K562 (cell line): ENCODE measurements around the gene GRID2IP. TPM values are rescaled to one million over a fixed set of nuclear protein-coding genes. Genes with fewer than 3 reads are reported as not detected.

Source experiments
- ATAC-seq: fragments of 200-7000 bp; cut with Tn5 transposase; 3 replicates; pipeline ENCODE4 v1.9.1; 2020; ENCODE audit warnings: moderate library complexity
- BruUV-seq: library from RNA; stranded (reverse); fragments of 400-500 nt; replicated peaks from 2 replicates; lab custom pipeline; 2021; lab: Mats Ljungman, UMichigan
- CTCF ChIA-PET: fragments of 300-600 bp; formaldehyde crosslinking; extraction: SDS; loops from one replicate; lab custom pipeline; 2021; ENCODE audit warnings: low intra/inter-chr PET ratio; lab: Yijun Ruan, JAX
- POLR2A ChIA-PET: fragments of 300-600, 350-650 bp; sonication (Branson Sonifier 250); formaldehyde crosslinking; extraction: SDS; loops from one replicate; lab custom pipeline; 2021; ENCODE audit warnings: antibody characterized with exemption, inconsistent platforms; lab: Yijun Ruan, JAX
- DNase-seq, 4 experiments: peaks; one replicate each; pipeline versions ENCODE4 v3.0.0 to v3.0.0-alpha.2; 2011 to 2018; ENCODE audit warnings: low spot score in 3 of 4, mixed read lengths in 3 of 4; ENCODE audit errors: extremely low read depth in 1 of 4
- FAIRE-seq: peaks from 2 replicates; lab custom pipeline; 2011; peaks lifted over from hg19 to GRCh38; lab: Jason Lieb, UNC
- H2AFZ ChIP-seq: 2 replicates; pipeline ENCODE4 v1.6.0; 2011; ENCODE audit warnings: low read depth, low read length, control low read depth, inconsistent platforms
- H3K27ac ChIP-seq: fragments of 200-600 bp; 3 replicates; pipeline ENCODE4 v1.8.0; 2011; ENCODE audit warnings: low read depth, mild to moderate bottlenecking, control low read depth, inconsistent platforms, low read length, moderate library complexity, mixed read lengths; ENCODE audit errors: extremely low read depth
- H3K27me3 ChIP-seq, 2 experiments: fragments of 300-600 bp in 1 of 2; 2 replicates in 1 of 2; 3 replicates in 1 of 2; pipeline versions ENCODE4 v1.6.0 to v1.8.0; 2011; ENCODE audit warnings: inconsistent platforms in 2 of 2, low read length in 2 of 2, mild to moderate bottlenecking in 1 of 2, mixed read lengths in 1 of 2, moderate library complexity in 1 of 2; ENCODE audit not compliant: control insufficient read depth in 2 of 2, insufficient read depth in 2 of 2
- H3K36me3 ChIP-seq: fragments of 300-600 bp; 3 replicates; pipeline ENCODE4 v1.8.0; 2011; ENCODE audit warnings: mild to moderate bottlenecking, low read length, inconsistent platforms; ENCODE audit not compliant: control insufficient read depth, insufficient read depth
- H3K4me1 ChIP-seq, 2 experiments: fragments of 200-600 bp in 1 of 2; replicated peaks in 1 of 2; 2 replicates in 1 of 2; 3 replicates in 1 of 2; pipeline versions ENCODE4 v1.5.1 to v1.8.0; 2011; ENCODE audit warnings: inconsistent platforms in 2 of 2, low read length in 2 of 2, mild to moderate bottlenecking in 1 of 2, mixed read lengths in 1 of 2, moderate library complexity in 1 of 2; ENCODE audit not compliant: control insufficient read depth in 2 of 2, insufficient read depth in 2 of 2
- H3K4me2 ChIP-seq: 2 replicates; pipeline ENCODE4 v1.6.1; 2011; ENCODE audit warnings: low read length, control low read depth, inconsistent platforms, mixed read lengths; ENCODE audit not compliant: insufficient read depth
- H3K4me3 ChIP-seq: fragments of 200-600 bp; sonication (generic), shearing (Covaris generic); 2 replicates; pipeline ENCODE4 v1.5.1; 2016; ENCODE audit warnings: control low read depth, inconsistent platforms
- H3K79me2 ChIP-seq: fragments of 200-600 bp; 3 replicates; pipeline ENCODE4 v1.8.0; 2011; ENCODE audit warnings: low read length, inconsistent platforms; ENCODE audit not compliant: control insufficient read depth, insufficient read depth
- H3K9ac ChIP-seq, 2 experiments: 2 replicates each; pipeline versions ENCODE4 v1.6.0 to v1.6.1; 2011; ENCODE audit warnings: low read depth in 2 of 2, low read length in 2 of 2, control low read depth in 1 of 2, inconsistent platforms in 1 of 2, mild to moderate bottlenecking in 1 of 2, mixed read lengths in 1 of 2; ENCODE audit not compliant: insufficient read depth in 1 of 2
- H3K9me1 ChIP-seq: one replicate; pipeline ENCODE4 v1.6.0; 2011; ENCODE audit warnings: inconsistent platforms, mild to moderate bottlenecking, low read length, moderate library complexity; ENCODE audit not compliant: control insufficient read depth, insufficient read depth
- H3K9me3 ChIP-seq: replicated peaks from 2 replicates; pipeline ENCODE4 v1.5.1; 2011; ENCODE audit warnings: low read depth, low read length, inconsistent platforms; ENCODE audit not compliant: control insufficient read depth, insufficient read depth
- H4K20me1 ChIP-seq: replicated peaks from 2 replicates; pipeline ENCODE4 v1.6.1; 2011; ENCODE audit warnings: low read length, inconsistent platforms, mixed read lengths; ENCODE audit not compliant: control insufficient read depth, insufficient read depth
- CBFA2T3 ChIP-seq: fragments of 450-650 bp; IDR thresholded peaks from 2 replicates; pipeline ENCODE4 v1.6.1; 2017
- ETS2 ChIP-seq: IDR thresholded peaks from 2 replicates; pipeline ENCODE4 v1.6.1; 2016; ENCODE audit warnings: borderline replicate concordance, missing genetic modification characterization, mild to moderate bottlenecking, moderate library complexity, missing compliant biosample characterization; ENCODE audit not compliant: poor library complexity, severe bottlenecking
- HCFC1 ChIP-seq: IDR thresholded peaks from 2 replicates; pipeline ENCODE4 v1.6.1; 2012; ENCODE audit warnings: low read depth, low read length, improper control_type of control experiment
- ILF3 ChIP-seq: fragments of 450-650 bp; IDR thresholded peaks from 2 replicates; pipeline ENCODE4 v1.6.1; 2018; ENCODE audit warnings: antibody characterized with exemption, mild to moderate bottlenecking, moderate library complexity, borderline replicate concordance
- ILK ChIP-seq: fragments of 450-650 bp; IDR thresholded peaks from 2 replicates; pipeline ENCODE4 v1.6.1; 2016; ENCODE audit warnings: missing genetic modification characterization, low read depth, mild to moderate bottlenecking, missing compliant biosample characterization, moderate library complexity, borderline replicate concordance
- MYC ChIP-seq, 2 experiments: fragments of 250-450 bp in 1 of 2; sonication (Bioruptor Pico) in 1 of 2; IDR thresholded peaks; 2 replicates each; pipeline versions ENCODE4 v1.5.1 to v1.6.1; 2012 to 2021; ENCODE audit warnings: low read depth in 2 of 2, borderline replicate concordance in 1 of 2, improper control_type of control experiment in 1 of 2, low read length in 1 of 2, mild to moderate bottlenecking in 1 of 2, moderate library complexity in 1 of 2
- RBBP5 ChIP-seq: fragments of 200-600 bp; sonication (generic); IDR thresholded peaks from 2 replicates; pipeline ENCODE4 v1.6.1; 2012; ENCODE audit warnings: borderline replicate concordance, mild to moderate bottlenecking, low read length, control low read depth, inconsistent platforms; ENCODE audit not compliant: insufficient read depth, poor library complexity, severe bottlenecking
- RBM14 ChIP-seq: fragments of 200-400 bp; formaldehyde crosslinking; IDR thresholded peaks from 2 replicates; pipeline ENCODE4 v1.6.1; 2018; ENCODE audit warnings: low read depth, mild to moderate bottlenecking, low read length, moderate library complexity, borderline replicate concordance; ENCODE audit not compliant: insufficient read depth
- RFX1 ChIP-seq: fragments of 450-650 bp; IDR thresholded peaks from 2 replicates; pipeline ENCODE4 v1.6.1; 2016; ENCODE audit warnings: mild to moderate bottlenecking, moderate library complexity
- SRSF3 ChIP-seq: fragments of 200-400 bp; formaldehyde crosslinking; IDR thresholded peaks from 2 replicates; pipeline ENCODE4 v1.6.1; 2016; ENCODE audit warnings: mild to moderate bottlenecking, low read length, moderate library complexity; ENCODE audit not compliant: insufficient read depth
- STAG1 ChIP-seq: sonication (generic); formaldehyde crosslinking; IDR thresholded peaks from 2 replicates; pipeline ENCODE4 v1.5.0; 2020; ENCODE audit warnings: missing genetic modification reagents, borderline replicate concordance
- ZBTB12 ChIP-seq: fragments of 250-450 bp; sonication (Bioruptor Pico); IDR thresholded peaks from 2 replicates; pipeline ENCODE4 v1.4.0; 2020
- WGBS: fragments of 100-300 bp; shearing (Covaris generic); methylation state at CpG from one replicate; pipeline ENCODE4 v1.1.6; 2016; ENCODE audit warnings: low coverage, mixed read lengths; ENCODE audit not compliant: insufficient coverage; ENCODE audit errors: missing lambda C conversion rate; 5-methylcytosine and 5-hydroxymethylcytosine counted together
- in situ Hi-C: fragments of 300-500 bp; cut with MboI; formaldehyde crosslinking; loops from 4 replicates; pipeline ENCODE4 v1.15.0; 2018; ENCODE audit warnings: inconsistent platforms, mixed read lengths
- intact Hi-C: fragments of 100-400 bp; cut with micrococcal nuclease; formaldehyde crosslinking; loops from 2 replicates; pipeline ENCODE4 v1.14.2; 2022
- polyA plus RNA-seq, 8 experiments: library from polyadenylated mRNA; depleted of rRNA in 4 of 8; stranded (reverse) in 5 of 8; unstranded in 3 of 8; fragments of >200 nt; fragmentation: Nextera tagmentation in 2 of 8; fragmentation: Illumina TruSeq in 1 of 8; extraction: Ambion mirVana in 2 of 8; extraction: Trizol in 1 of 8; gene quantifications; 2 replicates each; pipeline versions ENCODE4 v1.2.1 to v1.2.3, GENCODE V29; 2011 to 2014; ENCODE audit warnings: inconsistent platforms in 1 of 8, missing spikeins in 1 of 8
- total RNA-seq, 7 experiments: library from RNA; depleted of rRNA in 6 of 7; stranded (reverse); fragments of >200 nt in 6 of 7; fragmentation: Illumina TruSeq in 2 of 7; extraction: Trizol in 2 of 7; gene quantifications; 2 replicates each; pipeline versions ENCODE4 v1.2.1 to v1.2.3, GENCODE V29; 2011 to 2021; ENCODE audit warnings: low replicate concordance in 1 of 7
- TF ChIP-seq, protein P1 (sequence below): conservative IDR thresholded peaks from 2 replicates; pipeline ENCODE4 v1.6.1; 2011; ENCODE audit warnings: low read depth, mild to moderate bottlenecking, low read length; ENCODE audit not compliant: control insufficient read depth
- TF ChIP-seq, protein P2 (sequence below): fragments of 450-650 bp; IDR thresholded peaks from 2 replicates; pipeline ENCODE4 v1.7.0; 2016; ENCODE audit warnings: borderline replicate concordance

GRID2IP gene
- total and polyA plus RNA-seq, 9 of the 15 experiments (the other 6 are each of a cell fraction or from before 2014, with no cell fraction given): not detected

DNA sequence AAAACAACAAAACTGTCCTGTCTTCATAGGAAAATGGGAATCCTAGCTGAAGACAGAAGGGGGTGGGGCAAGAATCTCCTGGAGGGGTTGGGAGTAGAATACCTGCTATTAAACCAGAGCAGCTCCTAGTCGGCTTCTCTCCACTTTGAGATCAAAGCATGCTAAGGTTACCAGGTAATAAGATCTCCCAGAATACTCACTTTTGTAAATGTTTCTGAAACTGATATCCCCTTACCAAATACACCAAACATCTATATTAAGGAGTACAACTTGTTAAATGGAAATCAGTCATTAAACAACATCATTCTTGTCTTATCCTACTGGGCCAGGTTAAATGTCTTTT is 74.0 kb downstream of the GRID2IP start:
- ChIA-PET POLR2A (interaction anchor here (0.5 to 4.2 kb wide), 5 partner anchors 11 to 86 kb away, joined by 3 to 16 read pairs (median 3); no protein-coding TSS in a partner anchor), CTCF (no interaction called here)
- peaks cover 88% of the 10 kb centered on the region for H3K36me3 ChIP-seq
- H3K4me3 ChIP-seq: no peak overlapping the region
- no peak overlapping the region for H3K27ac ChIP-seq
- no peak overlapping the region for H3K4me2 ChIP-seq
- H2AFZ ChIP-seq: no peak overlapping the region
- FAIRE-seq (no peak), DNase-seq (no peak), ATAC-seq (no peak)
- H3K4me1 ChIP-seq: peaks cover 3 to 11% of the 10 kb centered on the region in 2 experiments; a peak in 4 of 5 replicates
- 86% methylated on average over 1 of the region's 1 CpG for WGBS
- H3K9me3 ChIP-seq: no peaks in the 10 kb centered on the region
- H3K9me1 ChIP-seq: peaks cover 10% of the 10 kb centered on the region
- peak overlapping the region in 1 of 2 experiments; percentile 54; a peak in 1 of 4 replicates for H3K9ac ChIP-seq
- peaks cover 64% of the 10 kb centered on the region for H4K20me1 ChIP-seq
- in situ Hi-C loops: no loop called here
- no TSS peak for BruUV-seq
- H3K27me3 ChIP-seq: no peaks in the 10 kb centered on the region
- H3K79me2 ChIP-seq: peaks cover 95% of the 10 kb centered on the region
- intact Hi-C loops: no loop called here
- TF ChIP-seq CBFA2T3: no peak
- no peak for TF ChIP-seq RFX1
- TF ChIP-seq, protein P1, sequence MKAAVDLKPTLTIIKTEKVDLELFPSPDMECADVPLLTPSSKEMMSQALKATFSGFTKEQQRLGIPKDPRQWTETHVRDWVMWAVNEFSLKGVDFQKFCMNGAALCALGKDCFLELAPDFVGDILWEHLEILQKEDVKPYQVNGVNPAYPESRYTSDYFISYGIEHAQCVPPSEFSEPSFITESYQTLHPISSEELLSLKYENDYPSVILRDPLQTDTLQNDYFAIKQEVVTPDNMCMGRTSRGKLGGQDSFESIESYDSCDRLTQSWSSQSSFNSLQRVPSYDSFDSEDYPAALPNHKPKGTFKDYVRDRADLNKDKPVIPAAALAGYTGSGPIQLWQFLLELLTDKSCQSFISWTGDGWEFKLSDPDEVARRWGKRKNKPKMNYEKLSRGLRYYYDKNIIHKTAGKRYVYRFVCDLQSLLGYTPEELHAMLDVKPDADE: no peak
- TF ChIP-seq ILK: no peak
- TF ChIP-seq RBBP5: no peak
- no peak for TF ChIP-seq ETS2
- TF ChIP-seq MYC (IDR thresholded peaks at IDR 0.05; ENCODE audit: low read depth, low read length): no peak
- no peak for TF ChIP-seq MYC (CRISPR knock-in tag; IDR thresholded peaks at IDR 0.05; ENCODE audit: borderline replicate concordance, low read depth)
- no peak for TF ChIP-seq ZBTB12 (CRISPR knock-in tag)
- no peak for TF ChIP-seq RBM14
- TF ChIP-seq, protein P2, sequence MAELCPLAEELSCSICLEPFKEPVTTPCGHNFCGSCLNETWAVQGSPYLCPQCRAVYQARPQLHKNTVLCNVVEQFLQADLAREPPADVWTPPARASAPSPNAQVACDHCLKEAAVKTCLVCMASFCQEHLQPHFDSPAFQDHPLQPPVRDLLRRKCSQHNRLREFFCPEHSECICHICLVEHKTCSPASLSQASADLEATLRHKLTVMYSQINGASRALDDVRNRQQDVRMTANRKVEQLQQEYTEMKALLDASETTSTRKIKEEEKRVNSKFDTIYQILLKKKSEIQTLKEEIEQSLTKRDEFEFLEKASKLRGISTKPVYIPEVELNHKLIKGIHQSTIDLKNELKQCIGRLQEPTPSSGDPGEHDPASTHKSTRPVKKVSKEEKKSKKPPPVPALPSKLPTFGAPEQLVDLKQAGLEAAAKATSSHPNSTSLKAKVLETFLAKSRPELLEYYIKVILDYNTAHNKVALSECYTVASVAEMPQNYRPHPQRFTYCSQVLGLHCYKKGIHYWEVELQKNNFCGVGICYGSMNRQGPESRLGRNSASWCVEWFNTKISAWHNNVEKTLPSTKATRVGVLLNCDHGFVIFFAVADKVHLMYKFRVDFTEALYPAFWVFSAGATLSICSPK: no peak
- no peak for TF ChIP-seq ILF3
- no peak for TF ChIP-seq HCFC1
- TF ChIP-seq STAG1 (CRISPR knock-in tag): no peak
- no peak for TF ChIP-seq SRSF3
